CD4-positive, alpha-beta T cell treated with Interferon gamma for 1 hour (primary cell): Measurements from ENCODE around the gene BBS12.

ENCODE experiments used
- DNase-seq: peaks from one replicate; pipeline ENCODE4 v3.0.0-alpha.2; 2020

Gene BBS12

GRCh38 chr4:122732329-122733026 is at the start of gene BBS12:
Gene BBS12 (plus strand): TSS chr4:122732704. CDS start chr4:122741893, 9,189 bp downstream.
- peak; percentile 98 for DNase-seq

- DNase-seq: no peak
Measured at GRCh38 chr4:122686691-122687090, 45.8 kb upstream of the BBS12 start.

- DNase-seq: no peak
Measured at GRCh38 chr4:122687531-122688061, 44.9 kb upstream of the BBS12 start.

GRCh38 chr4:122688529-122689140 is 43.9 kb upstream of the BBS12 start:
- DNase-seq: no peak

- DNase-seq: no peak
Measured at GRCh38 chr4:122689972-122690371, 42.5 kb upstream of the BBS12 start.

GRCh38 chr4:122691988-122692387 is 40.5 kb upstream of the BBS12 start:
- DNase-seq: no peak

- no peak for DNase-seq
Measured at GRCh38 chr4:122692641-122693520, 39.6 kb upstream of the BBS12 start.

- DNase-seq: no peak
Measured at GRCh38 chr4:122695226-122695625, 37.3 kb upstream of the BBS12 start.

GRCh38 chr4:122700178-122700725 is 32.3 kb upstream of the BBS12 start:
- no peak for DNase-seq

GRCh38 chr4:122701061-122701460 is 31.4 kb upstream of the BBS12 start:
- DNase-seq: no peak

- no peak for DNase-seq
Measured at GRCh38 chr4:122701965-122702364, 30.5 kb upstream of the BBS12 start.

GRCh38 chr4:122702939-122703338 is 29.6 kb upstream of the BBS12 start:
- no peak for DNase-seq

GRCh38 chr4:122703868-122704267 is 28.6 kb upstream of the BBS12 start:
- DNase-seq: no peak

GRCh38 chr4:122705009-122705408 is 27.5 kb upstream of the BBS12 start:
- DNase-seq: no peak

GRCh38 chr4:122705547-122706117 is 26.9 kb upstream of the BBS12 start:
- no peak for DNase-seq

GRCh38 chr4:122706511-122706910 is 26.0 kb upstream of the BBS12 start:
- no peak for DNase-seq

GRCh38 chr4:122707497-122707896 is 25.0 kb upstream of the BBS12 start:
- no peak for DNase-seq

GRCh38 chr4:122709236-122709635 is 23.3 kb upstream of the BBS12 start:
- no peak for DNase-seq

GRCh38 chr4:122710434-122711308 is 21.8 kb upstream of the BBS12 start:
- DNase-seq: no peak

GRCh38 chr4:122711919-122712318 is 20.6 kb upstream of the BBS12 start:
- DNase-seq: no peak

- no peak for DNase-seq
Measured at GRCh38 chr4:122712782-122713181, 19.7 kb upstream of the BBS12 start.

GRCh38 chr4:122715221-122715620 is 17.3 kb upstream of the BBS12 start:
- DNase-seq: no peak
